ENCODE results near the gene MGME1.

Gene MGME1

DNA sequence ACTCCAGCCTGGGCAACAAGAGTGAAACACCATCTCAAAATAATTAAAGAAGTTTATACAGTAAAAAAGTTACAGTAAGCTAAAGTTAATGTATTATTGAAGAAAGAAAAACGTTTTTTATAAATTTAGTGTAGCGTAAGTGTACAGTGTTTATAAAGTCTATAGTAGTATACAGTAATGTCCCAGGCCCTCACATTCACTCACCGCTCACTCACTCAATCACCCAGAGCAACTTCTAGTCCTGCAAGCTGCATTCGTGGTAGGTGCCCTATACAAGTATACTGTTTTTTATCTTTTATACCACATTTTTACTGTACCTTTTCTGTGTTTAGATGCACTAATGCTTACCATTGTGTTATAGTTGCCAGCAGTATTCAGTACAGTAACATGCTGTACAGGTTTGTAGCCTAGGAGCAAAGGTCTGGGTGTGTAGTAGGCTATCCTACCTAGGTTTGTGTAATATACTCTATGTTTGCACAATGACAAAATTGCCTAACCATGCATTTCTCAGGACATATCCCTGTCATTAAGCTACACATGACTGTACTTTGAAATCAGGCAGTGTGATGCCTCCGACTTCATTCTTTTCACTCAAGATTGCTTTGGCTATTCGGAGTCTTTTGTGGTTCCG is 16.7 kb downstream of the MGME1 start:
- no peaks in the 10 kb centered on the region for H3K9me3 ChIP-seq (ENCODE audit: control insufficient read depth, insufficient read depth, low read length)
- peaks cover 16% of the 10 kb centered on the region for H3K36me3 ChIP-seq (ENCODE audit: insufficient read depth, low read length)
- H3K9ac ChIP-seq (ENCODE audit: low read depth, low read length): no peak overlapping the region
- peaks cover 11% of the 10 kb centered on the region; the same call in 1 of the 2 replicates for H3K4me1 ChIP-seq (ENCODE audit: insufficient read depth, low read length)

DNA sequence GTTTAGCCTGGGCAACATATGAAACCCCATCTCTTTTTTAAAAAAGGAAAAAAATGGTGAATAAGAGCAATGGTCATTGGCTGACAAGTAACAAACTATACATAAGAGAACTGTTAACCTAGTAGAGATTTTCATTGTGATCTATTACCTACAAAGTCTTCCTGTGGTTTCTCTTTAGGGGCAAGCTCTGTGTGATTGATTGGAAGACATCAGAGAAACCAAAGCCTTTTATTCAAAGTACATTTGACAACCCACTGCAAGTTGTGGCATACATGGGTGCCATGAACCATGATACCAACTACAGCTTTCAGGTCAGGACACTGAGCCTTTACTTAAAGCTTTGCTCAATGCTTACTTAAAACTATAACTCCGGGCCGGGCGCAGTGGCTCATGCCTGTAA is 19.2 kb downstream of the MGME1 start:
- Histone ChIP-seq H3K36me3 (ENCODE audit: insufficient read depth, low read length) (peaks cover 21% of the 10 kb centered on the region), H3K9ac (ENCODE audit: low read depth, low read length) (no peak overlapping the region), H3K9me3 (ENCODE audit: control insufficient read depth, insufficient read depth, low read length) (no peaks in the 10 kb centered on the region), H3K4me1 (ENCODE audit: insufficient read depth, low read length) (peaks cover 8% of the 10 kb centered on the region; the same call in 1 of the 2 replicates)

DNA sequence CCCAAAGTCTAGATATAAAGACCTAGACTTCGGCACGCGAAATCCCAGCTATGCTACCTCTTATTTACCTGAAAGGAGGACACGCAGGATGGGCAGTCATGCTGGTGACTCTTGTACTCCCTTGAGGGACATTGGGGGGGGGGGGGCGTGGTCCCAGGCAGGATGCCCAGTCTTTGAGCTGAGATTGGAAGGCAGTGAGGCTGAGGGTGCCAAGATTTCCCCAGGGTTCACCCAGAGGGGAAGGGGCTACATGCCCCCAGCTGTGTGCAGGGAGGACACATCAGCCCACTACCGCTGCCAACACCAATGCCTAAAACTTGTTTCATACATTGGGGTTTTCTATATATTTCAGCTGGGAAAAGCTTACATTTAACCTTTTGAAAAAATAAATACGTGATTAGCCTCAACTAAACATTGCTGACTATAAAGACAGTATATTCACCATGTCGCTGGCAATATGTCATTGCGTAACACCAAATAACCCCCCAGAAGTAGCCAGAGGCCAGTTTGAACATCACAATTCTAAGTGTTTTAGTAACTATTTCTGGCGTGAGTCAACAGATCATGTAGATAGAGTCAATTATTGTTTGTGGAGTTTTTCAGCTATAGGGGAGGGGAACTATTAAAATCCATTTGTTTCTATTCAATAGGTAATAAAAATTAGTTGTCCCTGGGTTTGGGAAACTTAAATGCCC is 21.6 kb downstream of the MGME1 start:
- H3K4me1 ChIP-seq (ENCODE audit: insufficient read depth, low read length): no peaks in the 10 kb centered on the region
- no peak overlapping the region for H3K9ac ChIP-seq (ENCODE audit: low read depth, low read length)
- H3K36me3 ChIP-seq (ENCODE audit: insufficient read depth, low read length): peaks cover 21% of the 10 kb centered on the region
- no peaks in the 10 kb centered on the region for H3K9me3 ChIP-seq (ENCODE audit: control insufficient read depth, insufficient read depth, low read length)

DNA sequence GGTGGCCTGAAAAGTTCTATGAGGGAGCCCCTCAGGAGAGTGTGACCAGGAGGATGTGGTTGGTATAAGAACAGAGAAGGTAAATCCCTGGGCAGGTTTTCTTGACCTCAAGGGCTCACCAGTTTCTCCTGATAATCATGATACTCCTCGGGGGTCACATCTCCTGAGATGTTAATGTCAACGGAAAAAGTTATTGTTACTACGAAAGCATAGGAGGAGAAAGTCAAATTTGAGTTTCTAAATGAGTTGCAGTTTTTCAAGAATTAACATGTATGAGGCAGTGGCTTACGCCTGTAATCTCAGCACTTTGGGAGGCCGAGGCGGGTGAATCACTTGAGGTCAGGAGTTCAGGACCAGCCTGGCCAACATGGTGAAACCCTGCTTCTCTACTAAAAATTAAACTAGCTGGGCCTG is 23.4 kb downstream of the MGME1 start:
- H3K9ac ChIP-seq (ENCODE audit: low read depth, low read length): no peak overlapping the region

DNA sequence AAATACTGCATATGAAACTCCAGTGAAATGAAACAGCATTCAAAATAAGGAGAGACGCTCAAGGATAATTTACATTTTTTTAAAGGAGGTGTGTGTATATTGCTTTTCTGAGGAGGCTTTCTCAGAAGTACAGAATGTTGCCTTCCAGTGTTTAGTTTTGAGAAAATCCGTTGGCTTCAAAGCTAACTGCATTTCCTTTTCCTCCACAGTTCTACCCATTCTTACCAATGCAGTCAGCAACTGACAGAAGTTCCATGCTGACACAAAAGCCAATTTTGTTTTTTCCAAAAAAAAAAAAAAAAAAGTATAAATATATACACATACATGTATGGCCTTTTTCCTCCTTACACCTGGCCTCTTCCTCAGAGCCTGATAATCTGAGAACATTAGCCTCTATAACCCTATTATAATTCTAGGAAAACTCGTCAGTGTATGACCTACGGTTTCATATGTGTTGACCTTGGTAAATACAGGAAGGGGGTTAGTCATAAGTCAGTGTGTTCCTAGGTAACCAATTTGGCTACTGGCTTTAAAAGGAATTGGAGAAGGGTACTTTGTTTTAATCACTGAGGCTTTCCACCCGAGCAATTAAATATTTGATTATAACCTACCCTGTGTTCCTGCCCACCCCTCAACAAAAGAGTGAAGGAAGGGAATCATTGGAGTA is 24.2 kb downstream of the MGME1 start:
- Histone ChIP-seq H3K36me3 (ENCODE audit: insufficient read depth, low read length) (peaks cover 16% of the 10 kb centered on the region), H3K9ac (ENCODE audit: low read depth, low read length) (no peak overlapping the region), H3K4me1 (ENCODE audit: insufficient read depth, low read length) (no peaks in the 10 kb centered on the region), H3K9me3 (ENCODE audit: control insufficient read depth, insufficient read depth, low read length) (no peaks in the 10 kb centered on the region)

More for the DNA sequence above, 23.4 kb downstream of the MGME1 start:
- Histone ChIP-seq H3K36me3 (ENCODE audit: insufficient read depth, low read length) (peaks cover 16% of the 10 kb centered on the region), H3K9me3 (ENCODE audit: control insufficient read depth, insufficient read depth, low read length) (no peaks in the 10 kb centered on the region), H3K4me1 (ENCODE audit: insufficient read depth, low read length) (no peaks in the 10 kb centered on the region)

DNA sequence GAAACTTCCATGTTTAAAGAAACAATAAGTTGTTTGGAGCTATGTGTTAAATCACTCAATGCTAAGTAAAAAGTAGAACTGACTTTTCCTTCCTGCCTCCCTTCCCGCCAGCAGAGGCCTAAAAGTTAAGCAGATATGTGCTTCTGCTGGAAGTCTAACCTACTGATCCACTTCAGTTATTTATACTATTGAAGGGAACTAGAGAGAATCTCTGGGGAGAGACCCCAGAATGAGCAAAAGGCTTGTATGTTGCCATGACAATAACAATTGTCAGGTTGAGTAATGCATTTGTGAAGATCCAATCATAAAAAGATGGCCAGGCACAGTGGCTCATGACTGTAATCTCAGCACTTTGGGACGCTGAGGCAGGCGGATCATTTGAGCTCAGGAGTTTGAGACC is 24.7 kb downstream of the MGME1 start:
- Histone ChIP-seq H3K36me3 (ENCODE audit: insufficient read depth, low read length) (peaks cover 10% of the 10 kb centered on the region; the same call in 1 of the 2 replicates), H3K9me3 (ENCODE audit: control insufficient read depth, insufficient read depth, low read length) (no peaks in the 10 kb centered on the region), H3K9ac (ENCODE audit: low read depth, low read length) (no peak overlapping the region), H3K4me1 (ENCODE audit: insufficient read depth, low read length) (no peaks in the 10 kb centered on the region)

DNA sequence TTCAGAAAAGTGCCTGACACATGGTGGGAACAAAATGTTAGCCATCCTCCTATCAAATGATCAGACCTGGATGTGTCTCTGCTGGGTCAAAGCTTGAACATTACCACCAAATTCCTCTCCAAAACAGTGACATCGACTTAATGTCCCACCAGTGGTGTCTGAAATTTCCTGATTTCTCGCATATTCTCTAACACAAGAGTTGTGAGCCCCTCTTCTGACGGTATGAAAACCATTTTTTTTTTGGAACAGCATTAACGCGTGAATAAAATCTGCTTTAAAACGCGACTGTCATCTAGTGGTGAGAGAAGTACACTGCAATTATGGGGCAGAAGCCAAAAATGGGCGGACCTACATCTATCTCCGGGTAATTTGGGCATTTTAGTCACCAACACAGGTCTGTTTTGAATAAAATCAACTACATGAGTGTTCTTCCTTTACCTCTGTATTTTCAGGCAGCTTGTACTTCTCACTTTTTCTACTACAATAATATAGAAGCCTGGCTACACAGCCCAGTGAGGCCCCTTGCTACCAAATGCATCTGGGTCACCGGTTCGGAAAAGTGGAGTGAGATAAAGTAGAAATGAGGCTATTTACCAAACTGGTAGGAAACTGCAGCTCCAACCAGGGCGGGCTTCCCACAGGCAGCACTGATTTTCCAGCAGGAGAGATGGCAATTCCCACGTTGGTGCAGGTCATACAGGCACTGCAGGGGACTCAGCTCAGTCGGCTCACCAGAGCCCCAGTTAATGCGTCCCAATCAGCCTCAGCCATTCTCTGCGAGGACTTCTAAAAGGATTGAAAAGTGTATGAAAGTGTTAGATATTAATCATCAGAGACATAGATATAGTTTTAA is 27.4 kb downstream of the MGME1 start:
- no peaks in the 10 kb centered on the region for H3K4me1 ChIP-seq (ENCODE audit: insufficient read depth, low read length)

DNA sequence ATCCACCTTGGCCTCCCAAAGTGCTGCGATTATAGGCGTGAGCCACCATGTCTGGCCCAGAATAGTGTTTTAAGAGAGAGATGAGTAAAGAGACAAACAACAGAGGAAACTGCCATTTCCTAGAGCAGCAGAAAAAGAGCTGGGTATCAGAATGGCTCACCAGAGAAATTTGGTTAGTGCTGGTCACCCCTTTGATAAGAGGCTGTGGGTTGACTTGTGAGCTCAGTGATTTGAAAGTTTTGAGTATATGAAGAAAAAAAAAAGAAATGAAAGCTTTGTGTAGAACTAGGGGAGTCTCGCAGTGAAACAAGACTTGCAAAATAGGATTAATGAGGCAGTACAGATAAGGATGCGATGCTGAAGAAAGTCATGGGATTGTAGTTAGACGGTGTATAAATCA is 29.6 kb downstream of the MGME1 start:
- Histone ChIP-seq H3K4me1 (ENCODE audit: insufficient read depth, low read length) (peaks cover 3% of the 10 kb centered on the region; the same call in 1 of the 2 replicates), H3K9ac (ENCODE audit: low read depth, low read length) (no peak overlapping the region), H3K36me3 (ENCODE audit: insufficient read depth, low read length) (no peaks in the 10 kb centered on the region), H3K9me3 (ENCODE audit: control insufficient read depth, insufficient read depth, low read length) (no peaks in the 10 kb centered on the region)

More for the DNA sequence above, 27.4 kb downstream of the MGME1 start:
- H3K9ac ChIP-seq (ENCODE audit: low read depth, low read length): no peak overlapping the region
- no peaks in the 10 kb centered on the region for H3K9me3 ChIP-seq (ENCODE audit: control insufficient read depth, insufficient read depth, low read length)
- H3K36me3 ChIP-seq (ENCODE audit: insufficient read depth, low read length): peaks cover 2% of the 10 kb centered on the region; the same call in 1 of the 2 replicates

DNA sequence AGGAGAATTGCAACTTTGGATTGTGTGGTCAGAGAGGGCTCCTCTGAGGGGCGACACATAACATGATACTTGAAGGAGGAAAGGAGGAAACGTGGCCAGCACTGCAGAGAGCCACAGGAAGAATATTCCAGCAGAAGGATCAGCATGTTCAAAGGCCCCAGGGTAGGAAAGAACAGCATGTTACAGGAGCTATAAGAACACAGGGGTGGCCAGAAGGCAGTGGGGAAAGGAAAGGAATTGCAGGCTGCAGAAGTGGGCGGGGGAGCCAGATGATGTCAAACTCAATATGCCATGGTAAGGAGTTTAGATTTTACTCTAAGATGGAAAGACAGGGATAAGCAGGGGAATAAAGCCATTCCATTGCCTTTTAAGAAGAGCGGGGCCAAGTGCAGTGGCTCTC is 30.7 kb downstream of the MGME1 start:
- no peaks in the 10 kb centered on the region for H3K9me3 ChIP-seq (ENCODE audit: control insufficient read depth, insufficient read depth, low read length)
- H3K4me1 ChIP-seq (ENCODE audit: insufficient read depth, low read length): peaks cover 7% of the 10 kb centered on the region; the same call in 1 of the 2 replicates
- H3K36me3 ChIP-seq (ENCODE audit: insufficient read depth, low read length): no peaks in the 10 kb centered on the region
- H3K9ac ChIP-seq (ENCODE audit: low read depth, low read length): no peak overlapping the region

DNA sequence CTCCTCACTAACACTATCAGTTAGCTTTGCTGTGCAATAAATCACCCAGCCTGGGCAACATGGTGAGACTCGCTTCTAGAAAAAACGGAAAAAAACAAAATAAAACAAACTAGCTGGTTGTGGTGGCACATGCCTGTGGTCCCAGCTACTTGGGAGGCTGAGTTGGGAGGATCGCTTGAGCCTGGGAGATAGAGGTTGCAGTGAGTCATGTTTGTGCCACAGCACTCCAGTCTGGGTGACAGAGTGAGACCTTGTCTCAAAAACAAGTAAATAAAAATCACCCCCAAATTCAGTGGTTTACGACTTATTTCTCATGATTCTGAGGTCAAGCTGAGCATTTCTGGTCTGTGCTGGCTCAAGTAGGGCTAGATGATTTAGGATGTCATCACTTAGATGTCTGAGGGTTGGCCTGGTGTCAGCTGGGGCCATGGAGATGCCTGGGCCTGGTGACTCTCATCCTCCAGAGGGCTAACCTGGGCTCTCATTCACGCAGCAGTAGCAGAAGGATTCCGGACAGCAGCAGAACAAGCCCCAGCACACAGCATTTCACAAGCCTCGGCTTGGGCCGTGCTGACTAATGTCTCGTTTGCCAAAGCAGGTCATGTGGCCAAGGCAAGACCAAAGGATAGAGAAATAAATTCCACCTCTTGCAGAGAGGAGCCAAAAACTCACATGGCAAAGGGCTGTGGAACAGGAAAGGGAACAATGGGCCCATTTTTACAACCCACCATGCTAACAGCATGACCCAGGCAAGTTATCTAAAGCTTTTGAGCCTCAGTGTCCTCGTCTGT is 32.5 kb downstream of the MGME1 start:
- no peaks in the 10 kb centered on the region for H3K9me3 ChIP-seq (ENCODE audit: control insufficient read depth, insufficient read depth, low read length)
- H3K4me1 ChIP-seq (ENCODE audit: insufficient read depth, low read length): peaks cover 19% of the 10 kb centered on the region; the same call in 1 of the 2 replicates
- no peak overlapping the region for H3K9ac ChIP-seq (ENCODE audit: low read depth, low read length)
- H3K36me3 ChIP-seq (ENCODE audit: insufficient read depth, low read length): no peaks in the 10 kb centered on the region

DNA sequence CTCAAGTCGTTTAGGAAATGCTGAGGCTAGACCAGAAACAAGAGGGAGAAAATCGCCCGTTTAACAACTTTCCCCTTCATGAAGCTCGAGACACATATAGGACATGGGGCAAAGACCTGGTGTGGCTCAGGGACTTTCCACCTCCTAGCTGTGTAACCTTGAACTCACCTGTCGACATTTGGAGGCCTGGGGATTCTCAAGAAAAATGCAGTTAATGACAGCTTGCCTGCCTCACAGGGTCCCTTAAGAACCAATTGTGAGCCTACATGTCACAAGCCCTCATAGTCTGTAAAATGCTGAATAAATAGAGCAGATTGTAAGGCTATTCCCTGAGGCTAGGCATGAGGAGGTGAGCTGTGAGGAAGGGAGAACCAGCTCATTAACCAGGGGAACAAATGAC is 35.1 kb downstream of the MGME1 start:
- Histone ChIP-seq H3K4me1 (ENCODE audit: insufficient read depth, low read length) (peaks cover 19% of the 10 kb centered on the region; the same call in 1 of the 2 replicates), H3K9ac (ENCODE audit: low read depth, low read length) (no peak overlapping the region), H3K9me3 (ENCODE audit: control insufficient read depth, insufficient read depth, low read length) (no peaks in the 10 kb centered on the region), H3K36me3 (ENCODE audit: insufficient read depth, low read length) (no peaks in the 10 kb centered on the region)

DNA sequence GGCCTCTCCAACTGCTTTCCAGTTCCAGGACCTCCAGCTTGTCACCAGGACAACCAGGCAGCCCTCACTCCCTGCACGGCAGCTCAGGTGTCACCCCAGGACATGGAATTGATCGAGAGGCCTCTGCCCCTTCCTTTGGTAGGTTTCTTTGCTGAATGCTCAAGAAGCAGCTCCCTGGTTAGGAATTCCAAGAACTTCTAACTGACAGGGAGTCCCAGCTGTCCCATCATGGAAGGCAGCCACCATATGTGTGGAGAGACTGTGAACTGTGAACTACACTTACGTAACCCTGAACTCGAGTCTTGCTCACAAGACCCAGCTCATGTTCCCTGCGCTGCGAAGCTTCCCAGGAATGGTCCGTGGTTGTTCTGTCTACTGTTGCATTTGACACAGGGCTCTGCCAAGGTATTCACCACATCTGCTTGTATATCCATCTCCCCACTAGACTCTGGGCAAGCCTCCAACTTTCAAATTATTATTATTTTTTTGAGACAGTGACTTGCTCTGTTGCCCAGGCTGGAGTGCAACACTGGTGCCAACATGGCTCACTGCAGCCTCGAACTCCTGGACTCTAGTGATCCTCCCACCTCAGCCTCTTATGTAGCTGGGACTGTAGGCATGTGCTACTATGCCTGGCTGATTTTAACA is 35.7 kb downstream of the MGME1 start:
- Histone ChIP-seq H3K4me1 (ENCODE audit: insufficient read depth, low read length) (peaks cover 19% of the 10 kb centered on the region; the same call in 1 of the 2 replicates), H3K9me3 (ENCODE audit: control insufficient read depth, insufficient read depth, low read length) (no peaks in the 10 kb centered on the region), H3K9ac (ENCODE audit: low read depth, low read length) (no peak overlapping the region), H3K36me3 (ENCODE audit: insufficient read depth, low read length) (no peaks in the 10 kb centered on the region)

Measured in ES-I3 (cell line).